GM23338 (cell line): ENCODE measurements around the gene CCDC152.

Experiments
- CTCF ChIP-seq, 2 experiments: fragments of 200-600 bp in 1 of 2; sonication (generic) in 1 of 2; conservative IDR thresholded peaks; 2 replicates each; pipeline versions ENCODE4 v1.5.1 to v1.6.1; 2016 to 2017; ENCODE audit warnings: antibody characterized with exemption in 2 of 2, low read depth in 2 of 2, mild to moderate bottlenecking in 2 of 2, moderate library complexity in 1 of 2
- EZH2 ChIP-seq: fragments of 200-600 bp; sonication (generic); IDR thresholded peaks from one replicate; pipeline ENCODE4 v1.8.0; 2017; ENCODE audit warnings: antibody characterized with exemption, mild to moderate bottlenecking, low read depth; ENCODE audit not compliant: unreplicated experiment
- JUNB ChIP-seq: IDR thresholded peaks from one replicate; pipeline ENCODE4 v1.6.1; 2016; ENCODE audit warnings: antibody characterized with exemption; ENCODE audit not compliant: unreplicated experiment

- TF ChIP-seq CTCF (conservative IDR thresholded peaks at IDR 0.05; ENCODE audit: low read depth in 2 of 2) (no peak), JUNB (no peak), EZH2 (no peak)
These were observed 55.2 kb downstream of the CCDC152 start, which contains the start of gene SELENOP for GRCh38 chr5:42811591-42812446.
